ENCODE data around the gene TCF12.

TCF12 gene

DNA sequence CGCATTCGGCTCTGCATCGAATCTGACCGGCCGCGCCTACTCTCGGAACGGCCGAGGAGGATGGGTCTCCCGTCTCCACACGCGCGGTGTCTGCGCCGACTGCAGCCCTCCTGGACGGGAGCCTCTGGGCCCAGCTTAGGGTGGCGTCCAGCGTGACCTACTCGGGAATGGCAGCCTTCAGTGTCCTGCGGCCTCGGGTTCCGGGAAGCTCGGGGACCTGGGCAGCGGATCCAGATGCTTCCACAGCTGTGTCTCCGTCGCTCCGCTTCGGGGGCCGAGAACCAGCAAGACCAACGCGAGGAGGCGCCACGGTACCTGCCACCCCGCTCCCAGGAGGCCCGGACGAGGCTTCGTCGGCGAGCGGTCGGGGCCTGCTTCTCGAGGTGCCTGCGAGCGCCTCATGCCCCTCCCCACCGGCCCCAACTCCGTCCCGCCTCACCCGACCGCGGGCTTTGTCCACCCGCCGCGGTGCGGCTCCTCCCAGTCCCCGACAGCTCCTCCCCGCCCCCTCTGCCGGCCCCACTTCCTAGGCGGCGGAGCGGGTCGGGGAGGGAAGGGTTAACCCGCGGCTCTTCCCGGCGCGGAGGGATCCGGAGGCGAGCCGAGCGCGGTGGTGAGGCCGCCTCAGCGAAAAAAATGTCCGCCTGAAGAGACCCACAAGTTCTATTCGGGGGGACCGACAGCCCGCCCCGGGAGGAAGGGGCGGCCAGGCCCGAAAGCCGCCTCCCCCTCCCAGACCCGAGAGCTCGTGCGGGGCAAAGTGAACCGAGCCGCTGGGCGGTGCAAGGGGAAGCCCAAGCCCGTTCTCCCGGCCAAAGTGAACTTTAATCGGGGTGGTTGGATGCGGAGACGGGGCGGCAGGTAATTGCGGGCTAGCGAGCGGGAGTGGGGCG is at the start of gene TCF12:
Gene TCF12 (plus strand): TSS at position 599 of the 893 bp plus-strand sequence. CDS start 1,270 bp downstream, outside the sequence.
- peak; percentile 65 for DNase-seq

DNA sequence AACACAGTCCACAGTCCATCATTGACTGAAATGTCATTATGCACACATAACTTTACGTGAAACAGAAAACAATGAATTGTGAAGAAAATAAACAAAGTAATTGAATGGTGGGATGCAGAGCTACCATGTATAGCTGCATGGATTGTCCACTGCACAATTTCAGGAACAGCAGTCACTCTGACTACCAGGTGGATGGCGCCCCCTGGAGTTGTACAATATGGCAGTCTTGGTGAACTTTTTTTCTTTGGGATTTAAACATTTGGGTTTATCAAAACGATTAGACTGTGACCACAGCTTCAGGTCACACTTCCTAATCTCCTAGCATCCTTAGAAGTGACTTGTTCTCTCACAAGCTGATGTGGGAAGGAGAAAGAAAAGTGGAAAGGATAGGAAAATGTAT is 48.9 kb upstream of the TCF12 start:
- no peak for DNase-seq

DNA sequence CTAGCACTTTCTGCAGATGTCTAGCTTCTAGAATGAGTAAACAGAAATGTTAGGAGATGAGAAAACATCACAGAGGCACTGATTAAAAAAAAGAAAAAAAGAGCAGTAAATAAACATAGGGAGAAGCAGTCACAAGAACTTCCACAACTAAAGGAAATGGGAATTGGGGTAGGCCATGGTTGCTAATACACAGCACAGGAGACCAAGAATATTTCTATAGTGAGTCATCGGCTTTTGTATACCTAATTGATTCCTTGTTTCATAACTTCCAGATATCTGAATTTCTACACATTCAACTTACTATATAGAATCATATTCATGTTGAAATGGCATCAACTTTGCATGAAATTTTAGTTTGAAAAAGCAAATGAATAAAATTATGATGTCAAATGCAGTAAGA is 47.3 kb upstream of the TCF12 start:
- DNase-seq = no peak

DNA sequence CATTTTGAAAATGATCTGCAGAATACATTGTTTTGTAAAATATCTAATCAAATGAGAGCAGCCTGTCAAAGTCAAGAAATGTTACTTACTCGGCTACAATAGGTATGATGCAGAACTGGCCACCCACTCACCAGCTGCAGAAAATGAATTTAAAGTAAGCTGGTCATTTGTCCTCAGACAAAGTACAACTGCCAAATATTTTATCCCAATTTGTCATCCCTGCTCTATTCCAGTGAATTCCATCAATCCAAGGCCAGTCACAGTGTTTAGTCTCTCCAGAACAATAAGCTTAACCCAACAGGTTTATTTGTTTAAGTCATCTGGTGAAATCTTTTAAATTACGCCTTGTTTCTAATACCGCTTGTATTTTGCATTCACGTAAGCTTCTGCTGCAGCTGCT is 46.6 kb upstream of the TCF12 start:
- no peak for DNase-seq

DNA sequence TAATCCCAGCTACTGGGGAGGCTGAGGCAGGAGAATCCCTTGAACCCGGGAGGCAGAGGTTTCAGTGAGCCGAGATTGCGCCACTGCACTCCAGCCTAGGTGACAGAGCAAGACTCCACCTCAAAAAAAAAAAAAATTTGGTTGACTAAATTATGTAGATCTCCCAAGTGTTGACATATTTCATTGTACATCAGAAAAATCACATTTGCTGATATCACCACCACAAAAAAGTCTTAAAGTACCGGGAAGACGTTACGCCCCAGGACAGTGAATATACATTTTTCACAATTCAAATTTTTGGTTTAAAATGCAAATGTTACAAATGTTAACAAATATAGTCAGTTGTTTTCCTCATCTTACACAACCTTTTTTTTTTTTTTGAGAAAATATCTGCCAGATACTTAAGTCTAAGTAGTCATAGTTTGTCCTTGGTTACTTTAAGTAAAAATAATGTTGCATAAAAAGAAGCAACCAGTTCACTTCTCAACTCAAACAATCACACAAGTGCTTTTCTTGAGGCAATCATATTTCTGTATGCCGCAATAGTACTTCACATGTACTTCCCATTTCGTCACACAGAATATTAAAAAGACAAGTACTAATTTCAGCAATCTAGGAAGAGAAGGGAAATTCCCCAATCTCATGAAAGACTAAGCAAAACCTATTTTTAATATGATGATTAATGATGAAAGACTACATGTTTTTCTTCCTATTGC is 41.0 kb upstream of the TCF12 start:
- DNase-seq = no peak

DNA sequence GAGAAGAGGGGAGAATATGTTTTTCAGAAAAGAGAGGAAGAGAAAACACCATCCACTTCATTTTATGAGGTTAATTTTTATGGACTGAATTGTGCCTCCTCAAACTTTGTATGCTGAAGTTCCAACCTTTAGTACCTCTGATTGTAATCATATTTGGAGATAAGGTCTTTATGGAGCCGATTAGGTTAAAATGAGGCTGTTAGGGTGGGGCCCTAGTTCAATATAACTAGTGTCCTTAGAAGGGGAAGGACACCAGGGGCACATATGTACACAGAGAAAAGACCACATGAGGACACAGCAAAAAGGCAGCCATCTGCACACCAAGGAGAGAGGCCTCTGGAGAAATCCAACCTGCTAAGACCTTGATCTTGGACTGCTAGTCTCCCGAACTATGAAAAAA is 38.9 kb upstream of the TCF12 start:
- DNase-seq = no peak

DNA sequence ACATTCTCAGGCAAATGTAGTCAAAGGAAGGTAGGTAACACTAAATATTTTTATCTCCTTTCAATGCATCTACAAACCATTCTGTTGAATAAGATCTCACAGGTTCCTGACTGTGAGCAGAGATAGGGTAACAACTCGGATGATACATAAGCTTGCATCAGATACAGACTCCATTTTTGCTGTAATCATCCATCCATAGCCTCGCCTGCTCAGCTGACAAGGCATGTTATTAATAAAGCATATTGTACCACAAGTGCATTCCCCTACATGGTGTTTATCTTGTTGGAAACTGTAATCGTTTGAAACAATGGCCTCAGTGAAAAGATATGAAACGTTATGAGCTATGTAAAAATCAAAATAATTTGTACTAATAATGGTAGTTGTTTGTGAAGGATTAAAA is 35.4 kb upstream of the TCF12 start:
- DNase-seq = no peak

DNA sequence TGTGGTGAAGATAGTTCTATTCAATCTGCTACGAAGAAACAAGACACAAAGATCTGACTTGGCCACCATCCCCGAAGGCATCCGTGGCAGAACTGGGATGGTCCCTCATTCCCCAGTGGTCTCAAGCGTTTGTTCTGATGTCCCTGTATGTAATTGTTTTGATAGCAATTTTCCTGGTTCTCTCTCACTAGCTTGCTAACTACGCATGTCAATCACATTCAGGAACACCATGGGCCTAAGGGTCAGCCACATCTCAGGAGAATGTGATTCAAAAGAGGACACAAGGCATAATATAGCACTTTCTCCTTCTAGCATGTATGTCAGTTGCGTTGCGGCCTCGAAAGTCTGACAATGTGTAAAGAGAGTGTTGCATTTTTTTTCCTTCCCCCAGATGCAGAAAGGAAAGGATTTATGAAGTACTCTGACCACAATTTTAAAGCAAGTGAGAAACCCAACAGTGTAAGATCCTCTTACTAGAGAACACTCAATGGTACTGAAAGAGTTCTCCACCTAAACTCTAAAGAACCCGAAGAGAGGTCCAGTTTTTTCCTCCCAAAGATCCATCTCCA is 32.0 kb upstream of the TCF12 start:
- no peak for DNase-seq

DNA sequence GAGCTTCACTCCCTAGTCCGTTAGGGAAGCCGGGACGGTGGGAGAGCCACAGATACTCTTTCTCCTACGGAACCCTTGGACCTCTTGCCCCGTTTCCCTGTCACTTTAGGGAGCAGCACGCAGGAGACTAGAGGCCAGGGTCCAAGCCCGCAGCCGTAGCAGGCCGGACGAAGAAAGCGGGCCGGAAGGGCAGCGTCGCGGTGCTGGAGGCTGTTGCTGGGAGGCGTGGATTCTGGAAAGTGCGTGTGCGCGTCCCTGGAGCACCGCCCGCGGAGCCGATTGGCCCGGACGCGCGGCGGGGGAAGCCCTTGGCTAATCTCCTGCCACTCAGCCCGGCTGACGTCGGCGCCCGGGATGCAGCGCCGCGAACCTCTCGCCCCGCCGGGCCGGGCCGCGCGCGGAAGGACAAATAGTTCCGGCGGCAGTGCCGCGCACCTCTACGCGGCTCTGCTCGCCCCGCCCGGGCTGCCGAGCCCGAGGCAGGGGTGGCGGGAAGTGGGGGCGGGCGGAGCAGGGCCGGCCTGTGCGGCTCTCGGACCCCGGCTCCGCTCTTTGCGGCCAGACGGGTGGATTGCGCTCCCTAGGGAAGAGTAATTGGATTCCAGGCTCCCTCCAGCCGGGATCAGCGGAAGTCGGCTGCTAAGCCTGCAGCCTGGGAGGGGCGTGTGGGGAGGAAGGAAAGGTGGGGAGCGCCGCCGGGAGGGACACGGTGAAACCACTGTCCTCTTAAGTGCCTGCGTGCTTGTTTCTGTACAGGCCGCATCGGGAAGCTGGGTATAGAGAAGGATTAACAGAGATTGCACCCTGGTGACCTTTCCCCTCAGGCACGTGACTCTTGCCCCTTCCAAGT is 31.3 kb upstream of the TCF12 start:
- peak; percentile 66 for DNase-seq

DNA sequence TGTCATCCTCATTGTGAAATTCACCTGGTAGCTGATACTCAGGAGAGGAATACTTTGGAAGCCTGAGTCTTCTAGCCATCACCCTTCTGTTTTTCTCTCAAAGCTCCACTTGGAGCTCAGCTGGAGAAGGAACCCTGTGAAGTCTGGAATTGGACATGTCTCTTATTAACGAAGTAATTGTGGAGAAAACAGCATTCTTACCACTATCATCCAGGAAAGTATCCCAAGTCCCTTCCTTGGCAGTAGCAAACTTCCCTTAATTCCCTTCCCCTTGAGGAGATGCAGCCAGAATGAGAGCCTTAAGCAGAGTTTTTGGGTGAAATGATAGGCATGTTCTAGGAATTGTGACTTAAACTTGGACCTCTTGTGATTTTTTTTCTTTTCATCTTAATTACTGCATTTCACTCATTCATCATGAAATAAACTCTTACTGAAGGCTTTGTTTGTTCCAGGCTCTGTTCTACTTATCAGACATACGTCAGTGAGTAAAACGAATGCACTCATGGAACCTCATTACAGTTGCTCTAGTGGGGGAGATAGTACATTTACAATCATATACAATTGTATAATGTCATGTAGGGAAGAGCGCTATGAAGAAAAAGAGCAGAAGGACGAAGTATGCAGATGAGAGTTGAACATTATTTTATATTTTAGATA is 30.5 kb upstream of the TCF12 start:
- no peak for DNase-seq

DNA sequence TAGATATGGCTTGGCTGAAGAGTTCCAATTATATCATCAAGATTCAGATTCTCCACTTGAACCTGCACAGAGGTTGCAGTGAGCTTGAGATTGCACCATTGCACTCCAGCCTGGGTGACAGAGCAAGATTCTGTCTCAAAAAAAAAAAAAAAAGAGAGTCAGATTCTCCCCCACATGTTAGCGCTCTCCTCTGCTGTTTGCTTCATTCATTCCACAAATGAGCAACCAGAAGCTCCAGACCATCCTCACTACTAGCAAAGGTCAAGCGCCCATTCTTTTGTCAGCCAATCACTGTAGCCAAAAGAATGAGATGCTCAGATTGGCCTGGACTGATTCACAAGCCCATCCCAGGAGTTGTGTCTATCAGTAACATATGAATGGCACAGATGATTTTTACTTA is 28.4 kb upstream of the TCF12 start:
- no peak for DNase-seq

DNA sequence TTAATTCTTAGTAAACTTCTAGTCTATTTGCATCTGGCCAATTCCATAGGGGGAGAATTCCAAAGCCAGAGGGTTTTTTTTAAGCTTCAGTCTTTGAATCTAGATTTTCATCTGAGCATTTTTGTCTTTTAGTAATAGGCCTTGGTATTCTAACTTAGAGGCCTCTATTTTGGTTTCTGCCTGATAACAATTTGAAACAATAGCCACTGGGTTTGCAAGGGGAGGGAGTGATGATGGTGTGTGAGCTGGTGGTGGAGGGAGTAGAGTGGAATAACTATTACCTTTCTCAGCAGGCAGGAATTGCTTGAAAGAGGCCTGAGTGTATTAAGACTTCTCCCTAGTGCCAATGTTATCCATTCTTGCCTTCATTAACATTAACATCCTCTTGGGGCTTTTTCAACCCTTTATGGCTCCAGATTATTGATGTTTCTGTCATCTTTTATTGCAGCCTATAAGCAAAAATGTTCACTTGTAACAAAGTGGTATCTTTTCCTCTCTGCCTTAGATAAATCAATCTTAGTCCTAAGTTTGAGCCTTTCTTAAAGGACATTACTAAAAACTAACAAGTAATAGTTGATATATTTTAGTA is 26.5 kb upstream of the TCF12 start:
- no peak for DNase-seq

DNA sequence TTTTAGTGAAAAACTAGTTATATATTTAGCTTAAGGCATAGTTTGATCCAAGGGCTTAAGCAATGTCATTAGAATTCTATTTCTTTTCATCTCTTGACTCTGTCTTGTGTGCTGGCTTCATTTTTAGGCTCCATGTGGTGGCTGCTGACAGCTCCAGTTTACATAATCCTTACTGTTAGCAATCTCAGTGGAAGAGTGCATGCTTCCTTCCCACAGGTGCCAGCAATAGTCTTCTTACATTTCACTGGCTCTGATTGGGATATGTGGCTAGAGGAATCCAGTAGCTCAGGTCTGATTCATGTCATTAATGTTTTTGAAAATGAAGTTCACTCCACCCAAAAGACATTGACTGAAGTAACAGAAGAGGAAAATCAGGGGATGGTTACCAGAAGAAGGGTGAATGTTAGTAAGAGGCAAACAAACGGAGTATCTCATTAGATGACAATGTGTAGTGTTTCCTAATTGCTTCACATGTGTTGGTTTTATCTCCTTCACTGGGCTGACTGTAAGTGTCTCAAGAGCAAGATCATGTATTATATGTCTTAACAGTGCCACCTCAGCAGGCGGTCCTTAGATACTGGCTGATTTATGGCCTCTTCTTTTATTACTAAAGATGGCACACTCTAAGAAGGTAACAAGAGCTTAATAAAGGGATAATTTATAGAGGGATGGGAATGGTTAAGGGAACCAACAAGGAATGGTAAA is 25.6 kb upstream of the TCF12 start:
- no peak for DNase-seq

DNA sequence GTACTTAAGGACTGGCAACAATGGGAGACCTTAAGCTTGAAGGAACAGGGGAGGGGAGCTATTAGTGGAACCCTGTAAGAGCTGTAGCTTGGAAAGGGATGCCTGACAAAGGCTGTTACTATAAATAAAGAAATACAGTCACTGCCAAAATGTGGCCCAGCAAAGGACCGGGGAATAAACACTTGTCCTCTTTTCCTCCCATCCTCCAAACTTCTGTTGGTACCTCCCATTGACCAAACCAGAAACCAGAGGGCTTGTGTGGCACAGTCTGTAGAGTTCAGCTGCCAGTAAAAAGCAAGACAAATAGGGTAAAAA is 25.1 kb upstream of the TCF12 start:
- no peak for DNase-seq

DNA sequence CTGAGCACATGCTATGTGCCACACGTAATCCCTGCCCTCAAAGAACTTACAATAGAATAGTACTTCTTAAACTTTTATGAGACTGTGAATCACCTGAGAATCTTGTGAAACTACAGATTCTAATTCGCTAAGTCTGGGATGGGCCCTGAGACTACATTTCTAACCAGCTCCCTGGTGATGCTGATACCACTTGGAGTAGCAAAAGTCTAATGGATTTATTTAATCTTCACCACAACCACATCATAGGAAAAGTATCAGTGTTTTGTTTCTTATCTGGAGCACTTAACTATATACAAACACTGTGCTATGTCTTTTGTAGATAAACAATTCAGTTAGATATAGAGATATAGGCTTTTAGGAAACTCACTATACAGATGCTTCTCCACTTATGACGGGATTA is 23.8 kb upstream of the TCF12 start:
- DNase-seq = no peak

DNA sequence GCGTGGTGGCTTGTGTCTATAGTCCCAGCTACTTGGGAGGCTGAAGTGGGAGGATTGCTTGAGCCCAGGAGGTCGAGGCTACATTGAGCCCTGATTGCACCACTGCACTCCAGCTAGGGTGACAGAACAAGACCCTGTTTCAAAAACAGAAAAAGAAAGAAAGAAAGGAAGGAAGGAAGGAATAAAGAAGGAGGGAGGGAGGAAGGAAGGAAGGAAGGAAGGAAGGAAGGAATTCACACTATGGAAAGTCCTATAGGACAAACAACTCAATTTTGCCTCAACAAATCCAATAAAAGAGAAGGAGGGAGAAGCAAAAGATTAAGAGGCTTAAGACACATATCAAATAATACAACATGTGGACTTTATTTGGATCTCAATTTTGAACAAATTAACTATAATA is 16.5 kb upstream of the TCF12 start:
- DNase-seq = no peak

DNA sequence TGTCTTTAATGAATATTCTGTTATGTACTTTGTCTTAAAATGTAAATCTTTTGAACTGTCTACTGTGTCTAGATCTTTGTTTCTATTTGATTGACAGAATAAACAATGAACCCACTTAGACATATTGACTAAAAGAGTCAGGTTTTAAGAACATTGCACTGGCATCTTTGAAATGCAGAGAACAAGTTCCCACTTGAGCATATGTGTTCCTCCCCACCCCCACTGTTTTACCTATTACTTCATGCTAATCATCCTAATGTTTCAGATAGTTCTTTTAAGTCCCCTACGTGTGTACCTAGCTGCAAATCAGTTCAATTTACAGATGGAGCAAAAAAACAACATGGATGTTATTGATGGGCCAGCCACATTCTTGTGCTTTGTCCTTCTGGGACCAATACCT is 11.7 kb upstream of the TCF12 start:
- no peak for DNase-seq

DNA sequence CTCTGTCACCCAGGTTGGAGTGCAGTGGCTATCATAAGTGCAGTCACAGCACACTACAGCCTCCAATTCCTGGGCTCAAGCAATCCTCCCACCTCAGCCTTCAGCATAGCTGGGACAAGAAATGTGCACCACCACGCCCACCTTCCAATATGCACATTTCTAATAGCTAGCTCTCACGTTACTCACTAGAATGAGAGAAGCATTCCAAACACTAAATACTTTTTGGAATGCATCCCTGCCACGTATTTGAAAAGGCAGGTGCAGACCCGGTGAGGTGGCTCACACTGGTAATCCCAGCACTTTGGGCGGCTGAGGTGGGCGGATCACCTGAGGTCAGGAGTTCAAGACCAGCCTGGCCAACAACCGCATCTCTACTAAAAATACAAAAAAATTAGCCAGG is 7.6 kb upstream of the TCF12 start:
- DNase-seq = no peak

DNA sequence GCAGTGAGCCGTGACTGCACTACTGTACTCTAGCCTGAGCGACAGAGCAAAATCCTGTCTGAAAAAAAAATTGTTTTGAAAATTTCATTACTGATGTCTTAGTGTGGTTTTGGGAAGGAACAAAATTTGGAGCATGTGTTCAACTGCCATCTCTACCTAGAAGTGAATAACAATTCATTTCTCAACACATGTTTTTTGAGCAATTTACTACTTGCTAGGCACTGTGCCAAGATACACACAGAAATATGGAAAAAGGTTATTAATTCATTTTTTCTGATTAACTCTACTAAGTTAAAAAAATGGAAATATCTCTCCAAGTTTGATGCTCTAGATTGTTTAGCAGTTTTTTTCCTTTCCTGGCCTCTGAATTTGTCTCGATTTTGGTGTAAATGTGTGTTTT is 5.2 kb upstream of the TCF12 start:
- no peak for DNase-seq

DNA sequence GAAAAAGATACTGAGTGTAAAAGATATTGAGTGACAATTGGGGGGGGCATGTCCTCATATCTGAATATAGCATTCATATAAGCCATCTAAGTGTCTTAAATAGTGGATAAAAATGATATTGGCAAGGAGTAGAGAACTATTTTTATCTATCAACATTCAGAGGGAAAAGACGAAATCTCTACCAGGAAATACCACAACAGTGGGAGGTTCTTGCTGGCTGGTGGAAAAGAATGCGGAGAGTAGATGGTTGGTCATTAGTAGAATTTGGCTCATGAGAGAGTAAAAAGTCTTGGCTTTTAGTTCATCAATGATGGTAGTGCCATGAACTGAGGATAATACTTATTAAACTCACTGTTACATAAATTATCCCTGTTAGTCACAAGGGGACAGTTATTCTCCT is 4.8 kb upstream of the TCF12 start:
- no peak for DNase-seq

DNA sequence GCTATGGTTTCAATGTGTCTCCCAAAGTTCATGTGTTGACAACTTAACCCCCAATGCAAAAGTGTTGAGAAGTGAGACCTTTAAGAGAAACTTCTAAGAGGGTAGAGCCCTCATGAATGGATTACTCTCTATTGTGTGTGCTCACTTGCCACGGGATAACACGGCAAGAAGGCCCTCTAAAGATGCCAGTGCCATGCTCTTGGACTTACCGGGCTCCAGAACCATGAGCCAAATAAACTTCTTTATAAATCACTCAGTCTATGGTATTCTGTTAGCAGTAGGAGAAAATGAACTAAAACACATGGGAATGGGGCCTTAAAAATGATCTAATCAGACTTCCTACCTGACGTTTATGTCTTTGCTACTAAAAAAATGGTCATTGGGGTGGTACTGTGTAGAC is 2.6 kb upstream of the TCF12 start:
- DNase-seq = no peak

Data from DMS153 (cell line).